ENCODE measurements around the gene SKAP2. TPM values are rescaled to one million over a fixed set of nuclear protein-coding genes. Genes with fewer than 3 reads are reported as not detected.

The SKAP2 gene
- polyA plus RNA-seq, 3 donors: 19.2 to 204 (median 158) TPM

DNA sequence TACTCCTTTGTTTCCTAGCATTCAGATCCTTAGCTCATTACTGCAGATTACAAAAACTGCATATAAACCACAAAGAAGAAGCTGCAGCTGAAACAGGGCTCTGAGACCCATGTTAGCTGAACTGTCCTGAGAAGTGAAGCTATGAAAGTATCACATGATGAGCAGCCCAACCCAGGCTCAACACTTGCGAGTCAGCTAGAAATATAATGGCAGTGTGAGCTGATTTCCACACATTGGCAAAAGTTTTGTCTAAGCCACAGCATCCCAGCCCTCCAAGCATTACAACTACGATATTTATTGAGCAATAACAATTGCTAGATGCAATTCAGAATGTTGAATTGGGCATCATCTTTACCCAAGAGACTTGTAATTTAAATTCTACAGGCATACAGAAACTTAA lies 34.5 kb upstream of the SKAP2 start:
- WGBS (ENCODE audit: insufficient coverage): no CpG with 5 or more reads among the region's 2 CpGs
- no peaks in the 10 kb centered on the region for H3K4me1 Mint-ChIP-seq

DNA sequence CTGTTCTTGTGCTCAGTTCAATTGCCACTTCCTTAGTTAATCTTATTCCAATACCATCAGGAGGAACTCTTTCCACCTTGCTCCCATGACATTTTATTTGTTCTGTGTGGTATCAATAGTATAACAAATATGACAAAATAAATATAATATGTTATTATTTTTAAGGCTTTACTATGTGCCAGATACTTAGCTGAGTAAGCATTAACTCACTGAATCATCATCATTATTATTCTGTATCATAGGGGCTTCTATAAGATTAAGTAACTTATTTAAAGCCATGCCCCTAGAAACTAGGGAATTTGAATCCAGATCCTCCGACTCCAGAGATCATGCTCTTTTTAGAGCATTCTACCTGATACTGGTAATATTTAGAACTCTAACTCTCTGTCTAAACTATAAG lies 33.5 kb upstream of the SKAP2 start:
- Histone ChIP-seq H3K9ac (ENCODE audit: insufficient read depth, low read length, poor library complexity, severe bottlenecking) (no peak overlapping the region), H3K79me2 (ENCODE audit: insufficient read depth, low read length) (no peaks in the 10 kb centered on the region), H3K27me3 (ENCODE audit: control insufficient read depth in 2 of 2, insufficient read depth in 2 of 2, low read length in 2 of 2) (no peaks in the 10 kb centered on the region), H3K4me3 (replicated peaks in 1 of 3; ENCODE audit: low read depth in 2 of 3, low read length in 3 of 3) (no peak overlapping the region), H3K36me3 (replicated peaks in 1 of 2; ENCODE audit: control insufficient read depth in 1 of 2, insufficient read depth in 2 of 2, low read length in 2 of 2) (no peaks in the 10 kb centered on the region), H2AFZ (ENCODE audit: insufficient read depth, low read depth, low read length, poor library complexity, severe bottlenecking) (no peak overlapping the region), H3K27ac (ENCODE audit: low read depth in 1 of 2, low read length in 2 of 2) (no peak overlapping the region), H3K4me2 (replicated peaks; ENCODE audit: extremely low read depth, low read length, poor library complexity, severe bottlenecking) (no peak overlapping the region), H3K9me3 (replicated peaks in 1 of 2; ENCODE audit: control insufficient read depth in 1 of 2, insufficient read depth in 1 of 2, low read length in 2 of 2) (no peaks in the 10 kb centered on the region), H3K4me1 (ENCODE audit: control insufficient read depth in 1 of 2, insufficient read depth in 2 of 2, low read length in 2 of 2) (no peaks in the 10 kb centered on the region), H4K20me1 (ENCODE audit: insufficient read depth, low read length) (no peaks in the 10 kb centered on the region)
- Mint-ChIP-seq H3K4me3 (no peak overlapping the region), H3K4me1 (no peaks in the 10 kb centered on the region), H3K27ac (no peak overlapping the region), H3K9me3 (no peaks in the 10 kb centered on the region), H3K36me3 (no peaks in the 10 kb centered on the region), H3K27me3 (ENCODE audit: low read depth in 3 of 3) (peaks cover 1 to 17% (median 6%) of the 10 kb centered on the region in 3 donors)
- no peak for DNase-seq
- WGBS (ENCODE audit: insufficient coverage): no CpG with 5 or more reads among the region's 1 CpG
- intact Hi-C loops (cut with micrococcal nuclease): no loop called here
- no peak for TF ChIP-seq CTCF (IDR thresholded peaks at IDR 0.05)

More for the DNA sequence above, 34.5 kb upstream of the SKAP2 start:
- no peak overlapping the region for H3K4me3 Mint-ChIP-seq
- Histone ChIP-seq H4K20me1 (ENCODE audit: insufficient read depth, low read length) (no peaks in the 10 kb centered on the region), H3K4me1 (ENCODE audit: control insufficient read depth in 1 of 2, insufficient read depth in 2 of 2, low read length in 2 of 2) (no peaks in the 10 kb centered on the region), H2AFZ (ENCODE audit: insufficient read depth, low read depth, low read length, poor library complexity, severe bottlenecking) (no peak overlapping the region), H3K9ac (ENCODE audit: insufficient read depth, low read length, poor library complexity, severe bottlenecking) (no peak overlapping the region), H3K4me3 (replicated peaks in 1 of 3; ENCODE audit: low read depth in 2 of 3, low read length in 3 of 3) (no peak overlapping the region), H3K27ac (ENCODE audit: low read depth in 1 of 2, low read length in 2 of 2) (no peak overlapping the region), H3K36me3 (replicated peaks in 1 of 2; ENCODE audit: control insufficient read depth in 1 of 2, insufficient read depth in 2 of 2, low read length in 2 of 2) (no peaks in the 10 kb centered on the region), H3K4me2 (replicated peaks; ENCODE audit: extremely low read depth, low read length, poor library complexity, severe bottlenecking) (no peak overlapping the region), H3K9me3 (replicated peaks in 1 of 2; ENCODE audit: control insufficient read depth in 1 of 2, insufficient read depth in 1 of 2, low read length in 2 of 2) (no peaks in the 10 kb centered on the region), H3K27me3 (ENCODE audit: control insufficient read depth in 2 of 2, insufficient read depth in 2 of 2, low read length in 2 of 2) (no peaks in the 10 kb centered on the region), H3K79me2 (ENCODE audit: insufficient read depth, low read length) (no peaks in the 10 kb centered on the region)
- no peak for DNase-seq
- no peaks in the 10 kb centered on the region for H3K36me3 Mint-ChIP-seq
- H3K27me3 Mint-ChIP-seq (ENCODE audit: low read depth in 3 of 3): peaks cover 1 to 12% (median 5%) of the 10 kb centered on the region in 3 donors
- H3K27ac Mint-ChIP-seq: no peak overlapping the region
- intact Hi-C loops (cut with micrococcal nuclease): no loop called here
- H3K9me3 Mint-ChIP-seq: peaks cover 0 to 2% (median 0%) of the 10 kb centered on the region in 7 donors
- no peak for TF ChIP-seq CTCF (IDR thresholded peaks at IDR 0.05)

Measured in CD14-positive monocyte (primary cell).